DMS 273 treated with DMSO at 0.1 percent for 48 hours (cell line): ENCODE results near the gene ATP5PB.

ENCODE experiments used
- DNase-seq: peaks from one replicate; lab custom pipeline; 2025; lab: John Stamatoyannopoulos, UW

ATP5PB gene

DNA sequence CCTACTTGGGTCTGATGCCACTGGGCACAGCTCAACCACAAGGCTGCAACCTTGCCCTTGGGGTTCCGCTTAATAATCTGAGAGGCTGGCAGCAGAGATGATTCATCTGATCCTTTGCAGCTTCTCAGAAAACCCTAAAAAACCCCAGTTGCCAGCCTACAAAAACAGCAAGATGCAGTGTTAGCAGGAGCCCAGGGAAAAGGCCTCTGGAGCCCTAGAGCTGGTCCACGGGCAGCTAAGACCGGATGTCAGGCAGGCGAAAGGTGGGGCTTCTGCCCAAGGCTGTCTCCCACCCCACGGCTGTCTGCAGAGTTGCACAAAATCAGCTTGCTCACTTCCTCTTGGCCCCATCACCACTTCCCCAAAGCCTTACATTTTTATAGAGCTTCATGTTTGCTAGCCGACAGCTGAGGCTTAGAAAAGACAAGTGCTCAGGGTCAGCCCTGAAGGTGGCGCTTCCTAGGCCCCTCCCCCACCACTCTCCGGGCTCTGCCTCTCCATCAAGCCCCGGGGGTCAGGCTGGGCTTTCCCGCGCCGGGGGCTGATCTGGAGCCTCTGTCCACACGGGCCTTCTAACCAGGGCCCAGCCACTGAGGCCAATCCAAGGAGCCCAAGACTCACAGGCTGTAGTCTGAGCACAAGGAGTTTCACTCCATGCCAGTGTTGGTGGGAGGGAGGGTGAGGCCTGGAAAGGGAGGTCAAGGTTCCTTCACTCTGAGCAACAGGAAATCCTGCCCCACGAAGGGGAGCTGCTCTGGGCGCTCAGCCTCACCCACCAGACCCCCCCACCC lies 58.3 kb downstream of the ATP5PB start:
- no peak for DNase-seq

DNA sequence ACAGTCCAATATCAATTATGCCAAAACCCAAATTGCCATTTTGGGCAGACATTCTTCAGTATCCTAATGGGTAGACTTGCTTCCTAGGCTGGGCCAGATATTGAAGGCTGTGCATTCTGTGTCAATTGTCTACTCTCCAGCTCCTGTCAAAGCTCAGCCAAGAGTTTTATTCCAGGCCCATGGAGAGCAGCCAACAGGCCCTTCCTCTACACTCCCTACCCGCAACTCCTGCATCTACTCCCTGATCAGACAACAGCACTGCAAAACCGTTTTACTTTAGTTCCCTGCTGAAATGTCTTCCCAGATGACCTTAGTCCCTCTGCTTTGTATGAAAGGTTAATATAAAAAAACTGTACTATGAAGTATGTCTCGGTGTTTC lies 60.7 kb downstream of the ATP5PB start:
- DNase-seq: no peak

DNA sequence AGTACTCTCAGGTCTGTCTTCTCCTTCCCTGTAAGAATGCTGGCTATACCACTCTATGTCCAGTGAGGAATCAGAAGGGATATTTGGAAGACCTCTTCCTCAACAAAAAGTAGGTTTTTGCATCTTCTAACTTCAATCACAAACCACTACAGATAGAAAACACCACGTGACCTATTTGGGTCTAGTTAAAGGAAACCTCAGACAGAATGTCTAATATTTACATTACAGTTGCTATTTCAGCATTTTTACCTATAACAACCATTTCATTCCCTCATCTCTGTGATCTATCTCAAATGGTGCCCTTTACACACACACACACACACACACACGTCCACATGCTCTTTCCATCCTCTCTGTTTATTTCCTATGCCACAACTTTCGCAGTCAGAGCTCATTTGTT lies 62.1 kb downstream of the ATP5PB start:
- DNase-seq: no peak
